GM18511 (cell line): ENCODE data around the gene GRHL3.

Source experiments
- ATAC-seq: cut with Tn5 transposase; IDR thresholded peaks from one replicate; pipeline ENCODE4 v1.9.1; 2021; ENCODE audit warnings: mild to moderate bottlenecking, moderate library complexity; ENCODE audit not compliant: unreplicated experiment

The GRHL3 gene

DNA sequence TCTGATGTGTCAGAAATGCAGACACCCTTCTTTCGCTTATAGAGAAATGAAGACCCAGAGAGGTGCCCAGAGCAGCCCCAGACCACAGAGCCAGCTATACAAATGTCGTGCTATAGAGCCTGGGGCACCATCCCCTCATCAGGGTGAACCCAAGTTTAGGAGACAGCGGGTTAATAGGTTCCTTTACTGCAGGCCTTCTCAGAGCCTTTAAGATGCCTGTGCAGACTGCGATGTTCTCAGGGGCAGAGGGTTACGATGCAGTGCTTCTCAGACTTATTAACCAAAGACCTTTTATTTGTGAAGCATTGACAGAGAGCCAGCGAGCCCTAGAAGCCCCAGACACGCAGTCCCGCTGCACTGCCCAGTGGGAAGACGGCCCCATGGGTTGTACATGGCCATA, 47.5 kb downstream of the GRHL3 start:
- ATAC-seq = no peak

DNA sequence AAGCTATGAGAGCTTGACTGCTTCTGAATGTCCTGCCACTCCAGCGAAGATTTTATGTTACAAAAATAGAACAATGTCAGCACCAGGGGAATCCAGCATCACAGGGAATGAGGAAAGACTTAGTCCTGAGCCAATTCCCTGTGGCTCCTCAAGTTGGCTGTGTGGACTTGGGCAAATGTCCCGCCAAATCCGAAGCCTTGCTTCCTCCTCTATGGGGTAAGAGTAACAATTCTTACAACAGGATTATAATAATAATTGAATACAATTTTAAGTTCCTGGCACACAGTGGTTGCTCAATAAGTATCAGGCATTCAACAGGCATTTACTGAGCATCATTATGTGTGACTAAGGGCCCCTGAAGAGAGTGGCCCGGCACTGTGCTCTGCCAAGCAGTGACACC, 50.0 kb downstream of the GRHL3 start:
- no peak for ATAC-seq

DNA sequence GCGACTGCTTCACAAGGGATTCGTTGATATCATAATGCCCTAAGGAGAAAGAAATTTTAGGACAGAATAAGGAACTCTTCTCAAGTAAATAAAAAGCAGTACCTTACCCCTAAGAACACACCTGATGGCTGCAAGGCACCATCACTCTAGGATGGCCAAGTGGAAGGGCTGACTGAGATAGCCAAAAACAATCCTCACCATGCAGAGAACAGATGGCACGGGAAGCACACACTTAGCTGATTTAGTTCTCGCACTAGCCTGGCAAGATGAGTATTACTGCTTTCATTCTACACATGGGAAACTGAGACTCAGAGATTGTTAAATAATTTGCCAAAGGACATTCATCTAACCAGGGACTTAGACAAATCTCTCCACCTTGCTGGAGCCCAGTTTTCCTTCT, 50.6 kb downstream of the GRHL3 start:
- ATAC-seq = no peak

DNA sequence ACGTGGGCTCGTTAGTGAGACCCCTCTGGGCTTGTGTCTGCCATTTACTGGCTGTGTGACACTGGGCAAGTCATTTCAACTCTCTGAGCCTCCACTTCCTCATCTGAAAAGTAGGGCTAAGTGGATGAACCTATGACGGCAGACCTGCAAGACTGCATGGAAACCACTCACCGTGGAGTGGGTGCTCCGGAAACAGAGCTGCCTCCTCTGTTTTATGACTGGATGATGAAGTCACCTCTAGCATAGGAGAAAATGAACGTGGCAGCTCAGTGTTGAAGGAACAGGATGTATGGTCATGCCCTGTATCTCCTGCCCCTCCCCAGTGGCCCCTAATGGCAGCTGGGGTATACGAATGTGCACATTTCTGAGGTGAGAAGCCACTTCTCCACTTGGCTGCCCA, 53.9 kb downstream of the GRHL3 start:
- ATAC-seq = peak; percentile 56

DNA sequence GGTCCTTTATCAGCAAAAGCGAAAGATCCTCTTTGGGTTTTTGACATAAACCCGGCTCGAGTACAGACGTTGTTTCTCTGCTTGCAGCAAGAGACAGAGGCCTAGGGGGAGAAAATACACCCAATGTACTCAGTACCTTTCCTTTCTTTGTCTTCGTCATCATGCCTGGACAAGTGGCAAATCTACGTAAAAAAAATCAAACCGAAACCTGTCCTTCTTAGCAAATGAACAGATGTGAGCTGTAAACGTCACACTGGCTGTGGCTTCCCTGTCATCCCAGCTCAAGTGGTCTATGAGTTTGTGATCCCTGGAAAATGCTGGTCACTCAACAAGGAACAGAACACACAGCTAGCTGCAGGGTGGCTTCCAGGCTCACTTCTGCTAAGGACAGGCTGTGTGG, 54.6 kb downstream of the GRHL3 start:
- ATAC-seq = no peak

DNA sequence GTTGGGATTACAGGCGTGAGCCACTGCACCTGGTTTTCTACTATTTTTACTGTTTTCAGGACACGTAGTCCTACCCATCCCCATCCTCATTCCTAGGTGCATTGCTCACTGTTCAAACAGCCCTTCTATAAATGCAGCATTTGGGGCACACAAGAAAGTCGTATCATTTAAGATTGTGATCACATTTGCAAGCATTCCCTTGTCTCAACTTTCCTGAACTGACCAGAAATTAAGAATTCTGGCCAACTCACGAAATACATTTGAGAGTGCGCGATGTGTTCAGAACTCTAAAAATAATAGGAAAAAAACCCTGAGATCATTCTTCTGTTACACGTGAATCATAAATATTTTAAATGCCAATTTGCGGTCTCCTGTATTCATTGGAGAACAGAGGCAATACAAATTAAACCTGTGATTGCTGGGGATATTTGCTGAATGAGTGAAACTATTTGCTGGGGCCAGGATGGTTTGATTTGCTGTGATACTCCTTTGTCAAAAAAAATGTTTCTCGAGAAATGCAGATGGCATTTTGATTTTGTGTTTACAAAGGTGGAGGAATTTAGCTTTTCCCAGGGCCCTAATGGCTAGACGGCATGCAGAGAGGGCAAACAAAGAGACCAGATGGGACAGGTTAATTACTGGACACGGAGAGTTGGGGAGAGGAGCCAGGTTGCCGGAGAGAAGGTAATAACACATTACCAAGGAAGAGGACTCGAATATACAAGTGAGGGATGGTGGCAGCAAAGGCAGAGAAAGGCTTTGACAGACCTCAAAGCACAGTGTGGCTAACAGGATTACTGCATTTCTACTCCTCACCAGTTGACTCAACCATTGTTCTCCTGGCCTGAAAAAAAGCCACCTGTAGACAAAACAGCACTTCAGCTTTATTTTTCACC, 56.0 kb downstream of the GRHL3 start:
- no peak for ATAC-seq

DNA sequence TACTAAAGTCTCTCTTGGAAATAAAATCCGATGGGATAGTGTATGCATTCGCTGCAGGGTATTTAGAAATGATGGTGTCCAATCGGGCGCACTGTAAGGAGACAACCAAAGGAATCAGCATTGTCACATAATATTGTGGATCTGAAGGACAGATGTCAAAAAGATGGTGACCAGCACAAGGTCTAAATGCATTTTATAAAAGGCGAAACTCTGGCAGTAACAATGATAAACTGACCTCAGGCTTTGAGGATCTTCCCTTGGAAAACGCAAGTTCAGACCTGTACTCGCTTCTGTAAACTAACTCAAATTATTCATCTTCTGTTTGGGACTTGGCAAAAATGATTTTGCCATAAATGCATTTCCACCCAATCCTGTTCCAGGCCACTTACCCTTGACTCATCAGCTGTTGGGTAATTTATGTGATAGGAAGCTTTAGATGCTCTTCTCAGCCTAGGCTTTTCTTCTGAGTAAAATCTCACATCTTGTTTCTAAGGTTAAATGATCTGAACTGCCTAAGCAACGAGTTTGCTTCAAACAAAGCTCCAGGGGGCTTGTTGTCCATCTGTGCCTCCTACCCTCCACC, 60.7 kb downstream of the GRHL3 start:
- no peak for ATAC-seq

DNA sequence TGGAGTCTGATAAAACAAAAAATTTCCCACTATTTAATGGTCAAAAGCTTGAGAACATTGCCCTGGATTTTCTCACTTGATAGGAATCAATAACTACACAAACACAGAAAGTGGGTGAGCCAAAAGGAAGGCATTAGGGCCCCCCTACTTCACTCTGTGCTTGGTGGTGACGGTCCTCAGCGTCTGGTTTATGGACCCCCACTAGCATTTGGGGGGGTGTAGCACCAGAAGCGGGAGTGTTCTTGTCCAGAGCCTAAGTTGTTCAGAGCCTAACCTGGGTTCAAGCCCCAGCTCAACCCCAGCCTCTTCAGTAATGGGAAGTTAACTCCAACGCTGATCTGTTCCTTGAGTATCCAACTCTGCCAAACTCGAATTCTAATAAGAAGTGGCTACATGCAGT, 61.4 kb downstream of the GRHL3 start:
- ATAC-seq = no peak

DNA sequence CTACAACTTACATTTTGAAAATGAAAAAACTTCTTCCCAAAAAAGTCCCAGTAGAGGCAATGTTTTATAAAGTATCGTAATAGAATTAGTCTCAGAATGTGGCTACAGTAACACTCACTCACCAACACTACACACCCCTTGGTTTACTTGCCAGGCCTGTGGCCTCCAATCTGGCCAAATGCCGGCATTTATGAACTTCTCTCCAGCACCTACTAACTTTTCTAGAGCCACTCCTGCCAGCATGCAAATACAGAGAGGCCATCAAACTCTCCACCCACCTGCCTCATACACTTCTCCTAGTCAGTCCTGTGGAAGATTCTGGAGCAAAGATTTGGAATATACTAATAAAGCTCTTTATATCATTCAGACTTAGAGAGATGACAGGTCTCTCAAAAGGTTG, 62.1 kb downstream of the GRHL3 start:
- ATAC-seq = no peak

DNA sequence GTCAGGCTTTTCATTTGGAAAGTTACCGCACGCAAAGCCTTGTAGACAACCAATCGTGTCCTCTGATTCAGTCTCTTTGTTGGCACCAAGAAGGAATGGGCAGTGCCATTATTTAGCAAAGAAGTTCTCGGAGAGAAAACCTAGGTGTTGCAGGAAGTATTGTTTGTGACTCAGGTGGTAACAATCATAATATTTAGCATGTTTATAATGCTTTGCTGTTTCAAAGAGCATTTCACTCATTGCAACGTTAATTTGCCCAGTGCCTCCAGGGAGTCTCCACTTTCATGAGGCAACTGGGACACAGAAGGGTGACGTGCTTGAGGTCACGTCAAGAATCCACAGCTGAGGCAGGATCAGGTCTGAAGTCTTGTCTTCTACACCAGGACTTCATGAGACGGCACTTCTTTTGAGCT, 63.0 kb downstream of the GRHL3 start:
- ATAC-seq = no peak

DNA sequence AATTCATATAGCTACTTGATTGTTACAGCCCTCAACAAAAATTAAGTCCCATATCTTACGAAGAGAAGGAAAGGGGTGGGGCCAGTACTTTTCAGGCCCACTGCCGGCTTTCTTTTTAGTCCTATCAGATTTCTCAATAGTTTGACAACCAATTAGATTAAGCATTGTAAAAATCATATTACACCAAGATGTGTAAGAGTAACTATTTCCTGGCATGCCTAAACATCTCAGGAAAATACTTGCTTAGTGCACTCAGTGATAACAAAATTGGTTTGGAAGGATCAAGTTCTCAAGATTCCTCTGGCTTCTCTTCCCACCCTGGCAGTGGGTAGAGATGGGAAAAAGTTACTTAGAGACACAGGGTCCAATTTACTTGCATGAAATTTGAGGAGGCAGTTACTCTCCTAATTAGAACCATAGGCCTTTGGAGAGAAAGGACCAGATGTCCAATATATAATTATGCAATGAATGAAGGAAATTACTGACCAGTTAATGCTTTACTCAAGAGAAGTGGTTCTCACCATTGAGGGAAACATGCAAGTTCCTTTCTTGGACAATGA, 64.3 kb downstream of the GRHL3 start:
- ATAC-seq = no peak

DNA sequence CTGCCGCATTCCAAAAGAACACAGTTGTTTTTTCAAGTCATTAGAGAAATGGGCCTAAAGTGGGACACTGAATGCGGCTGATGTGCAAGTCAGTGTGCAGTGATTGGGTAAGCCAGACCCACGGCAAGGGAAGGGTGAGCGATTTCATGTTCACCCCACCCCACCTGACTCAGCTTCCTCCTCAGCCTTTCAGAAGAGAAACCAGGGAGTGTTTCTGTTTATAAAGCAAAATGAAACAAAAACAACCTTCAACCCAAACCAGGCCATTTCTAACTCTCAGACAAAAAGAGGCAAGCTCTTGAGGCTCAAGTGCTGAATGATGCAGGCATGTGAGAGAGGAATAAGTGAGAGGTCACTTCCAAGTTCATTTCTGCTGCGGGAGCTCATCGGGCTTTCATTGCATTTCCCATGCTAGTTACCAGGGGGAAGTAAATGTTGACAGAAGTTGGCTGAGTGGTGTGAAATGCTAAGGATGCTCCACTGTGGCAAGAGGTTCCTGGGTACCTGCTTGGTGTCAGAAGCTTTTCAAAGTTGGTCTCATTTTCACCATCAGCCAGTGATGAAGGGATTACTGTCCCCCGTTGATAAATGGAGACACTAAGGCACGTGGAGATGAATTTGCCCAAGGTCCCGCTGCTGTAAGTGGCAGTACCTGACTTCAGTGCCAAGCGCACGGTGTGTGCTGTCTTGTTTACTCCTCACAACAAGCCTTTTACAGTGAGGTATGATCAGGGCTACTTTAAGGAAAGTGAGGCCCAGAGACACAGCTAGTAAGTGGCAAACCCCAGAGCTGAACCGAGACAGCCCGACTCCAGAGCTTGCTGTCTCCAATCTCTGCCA, 65.3 kb downstream of the GRHL3 start:
- ATAC-seq = peak; percentile 66

DNA sequence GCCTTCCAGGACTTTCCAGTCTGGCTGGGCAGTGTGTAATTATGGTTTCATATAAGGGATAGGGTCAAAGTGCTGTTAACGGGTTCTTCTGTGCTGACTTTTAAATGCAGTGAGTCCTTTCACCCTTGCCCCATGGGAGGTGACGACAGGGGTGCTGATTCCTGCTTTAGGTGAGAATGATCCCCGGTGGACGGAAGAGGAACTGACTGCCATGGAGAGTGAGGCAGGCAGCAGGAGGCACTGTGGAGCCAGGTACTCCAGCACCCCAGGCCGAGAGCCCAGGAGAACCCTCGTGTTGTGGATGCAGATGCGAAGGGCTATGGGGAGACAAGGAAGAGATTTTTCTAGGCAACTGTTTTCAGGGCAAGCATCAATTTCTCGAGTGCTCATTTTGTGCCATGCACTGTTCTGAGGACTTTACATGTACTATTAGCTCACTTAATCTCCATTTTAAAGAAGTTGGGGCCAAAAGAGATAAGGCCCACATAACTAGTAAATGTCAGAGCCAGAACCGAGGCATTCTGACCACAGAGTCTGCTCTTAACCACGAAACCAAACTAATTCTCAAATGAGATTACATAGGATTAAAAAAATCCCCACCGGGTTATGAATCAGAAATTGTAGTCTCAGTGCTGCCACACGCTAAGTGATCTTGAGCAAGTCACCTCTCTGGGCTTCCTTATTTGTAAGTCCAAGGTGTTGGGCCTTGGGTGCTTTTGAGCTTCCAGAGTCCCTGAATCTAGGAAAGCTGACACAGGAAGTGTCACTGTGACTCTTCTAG, 66.2 kb downstream of the GRHL3 start:
- no peak for ATAC-seq

DNA sequence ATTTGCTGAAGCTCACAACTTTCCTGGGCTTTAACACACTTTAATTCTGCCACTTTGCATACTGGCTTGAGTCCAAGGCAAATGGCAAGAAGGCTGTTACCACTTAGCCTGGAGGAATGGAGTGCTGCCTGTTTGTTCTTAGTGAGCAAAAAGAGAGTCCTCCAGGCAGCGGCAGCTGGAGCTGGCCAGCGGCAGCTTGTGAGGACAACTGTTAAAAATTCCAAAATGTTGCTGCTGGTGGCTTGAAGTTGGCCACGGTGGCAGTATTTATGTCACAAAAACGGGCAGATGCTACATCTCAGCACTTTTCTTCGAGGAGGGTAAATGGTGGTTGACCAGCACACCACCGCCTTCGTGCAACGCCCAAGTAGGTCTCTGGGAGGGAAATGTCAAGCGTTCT, 67.1 kb downstream of the GRHL3 start:
- no peak for ATAC-seq

DNA sequence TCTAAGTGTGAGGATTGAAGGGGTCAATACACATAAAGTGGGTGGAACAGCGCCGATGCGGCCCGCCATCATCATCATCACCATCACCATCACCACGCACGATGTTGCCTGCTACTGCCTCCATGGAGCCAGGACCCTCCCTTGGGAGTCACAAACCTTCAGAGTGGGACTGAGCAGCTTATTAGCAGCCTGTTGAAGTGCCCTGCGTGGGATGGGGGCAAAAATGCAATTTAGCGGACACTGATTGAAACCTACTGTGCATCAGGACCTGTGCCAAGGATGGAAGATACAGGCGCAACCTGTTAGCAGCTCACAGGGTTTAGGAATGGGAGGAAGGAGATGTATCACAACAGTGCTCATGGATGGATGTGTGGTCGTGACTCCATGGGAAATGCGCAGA, 67.8 kb downstream of the GRHL3 start:
- no peak for ATAC-seq

DNA sequence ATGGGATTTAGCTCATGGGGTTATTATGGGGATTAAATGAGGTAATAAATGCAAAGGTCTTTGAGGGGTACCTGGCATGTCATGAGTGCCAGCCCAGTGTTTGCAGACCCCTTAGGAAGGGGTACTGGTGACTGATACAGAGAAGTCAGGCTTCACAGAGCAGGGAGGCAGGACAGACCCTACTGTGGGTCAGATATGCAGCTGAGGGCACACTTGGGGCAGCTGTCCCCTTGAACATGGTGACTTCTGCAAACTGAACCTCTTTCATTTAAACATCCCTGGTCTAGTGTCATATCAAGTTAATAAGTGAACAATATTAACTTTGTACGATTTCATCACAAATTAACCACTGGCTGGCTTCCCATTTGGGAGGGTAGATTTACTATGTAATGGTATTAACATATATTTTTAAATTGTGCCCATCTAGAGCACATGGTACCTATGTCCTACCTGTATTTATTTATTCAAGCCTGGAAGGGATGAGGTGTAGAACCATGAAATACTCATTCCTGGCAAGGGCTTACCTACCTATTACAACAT, 68.5 kb downstream of the GRHL3 start:
- no peak for ATAC-seq

DNA sequence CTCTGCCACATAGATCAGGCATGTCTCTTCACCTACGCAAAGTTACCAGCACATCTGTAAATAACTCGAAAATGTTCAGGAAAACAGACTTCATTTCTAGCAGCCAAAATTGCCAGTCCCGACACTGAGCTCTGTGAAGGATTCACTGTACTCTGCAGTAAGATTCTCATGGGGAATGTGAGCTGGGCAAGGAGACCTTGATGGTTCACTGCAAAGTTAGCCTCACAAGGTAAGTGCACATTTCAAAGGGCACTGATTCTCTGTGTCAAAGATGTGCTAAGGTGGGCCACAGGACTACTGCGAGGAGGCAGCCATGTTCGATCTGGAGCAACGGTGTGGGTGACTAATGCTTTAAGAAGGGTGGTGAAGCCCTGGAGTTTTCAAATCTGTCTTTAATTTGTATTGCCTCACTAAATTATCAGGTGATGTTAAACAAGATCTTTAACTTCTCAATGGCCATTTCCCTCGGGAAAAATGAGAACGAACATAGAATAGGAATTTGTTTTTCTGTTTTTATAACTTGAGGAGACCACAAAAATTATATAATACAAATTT, 69.3 kb downstream of the GRHL3 start:
- ATAC-seq = no peak

DNA sequence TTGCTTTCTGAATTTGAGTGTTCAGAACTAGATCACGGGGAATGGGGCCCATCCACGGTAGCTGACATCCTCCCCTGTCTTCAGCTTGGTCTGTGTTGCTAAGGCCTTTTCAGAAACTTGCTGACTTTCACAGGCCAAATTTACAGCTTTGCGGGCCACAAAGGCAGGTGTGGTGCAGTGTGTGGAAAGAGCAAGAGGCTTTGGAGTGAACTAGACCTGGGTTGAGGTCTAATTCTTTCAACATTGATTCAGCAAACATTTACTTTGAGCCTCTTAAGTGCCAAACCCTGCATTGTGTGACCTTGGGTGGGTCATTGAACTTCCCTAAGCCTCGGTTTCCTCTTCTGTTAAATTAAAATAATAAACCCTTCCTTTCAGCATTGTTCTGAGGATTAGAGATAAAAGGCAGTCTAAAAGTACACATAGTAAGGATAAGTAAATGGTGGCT, 70.1 kb downstream of the GRHL3 start:
- no peak for ATAC-seq

DNA sequence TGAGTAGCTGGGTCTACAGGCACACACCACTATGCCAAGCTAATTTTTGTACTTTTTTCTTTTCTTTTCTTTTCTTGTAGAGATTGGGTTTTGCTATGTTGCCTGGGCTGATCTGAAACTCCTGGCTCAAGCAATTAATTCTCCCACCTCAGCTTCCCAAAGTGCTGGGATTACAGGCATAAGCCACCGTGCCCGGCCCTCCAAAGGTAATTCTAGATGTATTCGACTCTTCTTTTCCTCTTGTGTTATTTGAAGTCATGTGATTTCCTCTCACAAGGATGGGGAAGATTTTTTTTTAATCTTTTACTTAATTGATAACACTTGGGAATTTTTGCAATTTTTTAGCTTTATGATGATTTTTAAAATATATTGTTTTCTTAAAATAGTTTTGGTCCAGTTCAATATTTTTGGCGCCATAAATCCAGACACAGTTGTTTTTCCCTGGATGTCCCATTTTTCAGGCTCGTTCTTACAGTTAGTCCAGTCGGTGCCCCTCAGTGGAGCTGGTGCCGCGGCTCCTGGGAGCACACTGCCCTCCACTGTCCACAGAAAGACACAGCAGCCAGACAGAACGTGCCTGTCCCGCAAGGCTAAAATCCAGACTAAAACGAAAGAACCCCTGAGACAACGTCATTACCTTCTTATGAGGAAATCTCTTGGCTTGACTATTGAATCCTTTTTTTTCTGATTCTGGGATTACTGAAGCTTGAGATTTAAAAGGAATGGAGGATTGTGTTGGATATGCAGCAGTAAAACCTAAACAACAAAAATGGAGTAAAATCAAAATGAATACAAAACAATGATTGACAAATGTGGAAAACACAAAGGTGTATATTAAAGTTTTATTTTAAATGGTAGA, 72.0 kb downstream of the GRHL3 start:
- ATAC-seq = no peak
